Esophagus muscularis mucosa (tissue), 4 donors: Measurements from ENCODE around the gene DUXA.

Source experiments
- EP300 ChIP-seq: sonication (generic); formaldehyde crosslinking; IDR thresholded peaks from one replicate; pipeline ENCODE4 v1.6.1; 2017; ENCODE audit warnings: antibody characterized with exemption
- POLR2A ChIP-seq: fragments of 450-650 bp; IDR thresholded peaks from one replicate; pipeline ENCODE4 v1.6.1; 2017; ENCODE audit warnings: antibody characterized with exemption, moderate library complexity, mild to moderate bottlenecking, low read depth
- POLR2AphosphoS5 ChIP-seq, 2 donors: sonication (generic); formaldehyde crosslinking; IDR thresholded peaks; one replicate each; pipeline ENCODE4 v1.6.1; 2017; ENCODE audit warnings: antibody characterized with exemption in 2 of 2
- TF ChIP-seq, protein P1 (sequence below), 3 experiments: fragments of 200-600 bp in 2 of 3; fragments of 450-650 bp in 1 of 3; sonication (generic) in 2 of 3; IDR thresholded peaks; one replicate each; pipeline ENCODE4 v1.5.1; 2017 to 2019; ENCODE audit warnings: antibody characterized with exemption in 3 of 3, mild to moderate bottlenecking in 2 of 3, moderate library complexity in 1 of 3

DNA sequence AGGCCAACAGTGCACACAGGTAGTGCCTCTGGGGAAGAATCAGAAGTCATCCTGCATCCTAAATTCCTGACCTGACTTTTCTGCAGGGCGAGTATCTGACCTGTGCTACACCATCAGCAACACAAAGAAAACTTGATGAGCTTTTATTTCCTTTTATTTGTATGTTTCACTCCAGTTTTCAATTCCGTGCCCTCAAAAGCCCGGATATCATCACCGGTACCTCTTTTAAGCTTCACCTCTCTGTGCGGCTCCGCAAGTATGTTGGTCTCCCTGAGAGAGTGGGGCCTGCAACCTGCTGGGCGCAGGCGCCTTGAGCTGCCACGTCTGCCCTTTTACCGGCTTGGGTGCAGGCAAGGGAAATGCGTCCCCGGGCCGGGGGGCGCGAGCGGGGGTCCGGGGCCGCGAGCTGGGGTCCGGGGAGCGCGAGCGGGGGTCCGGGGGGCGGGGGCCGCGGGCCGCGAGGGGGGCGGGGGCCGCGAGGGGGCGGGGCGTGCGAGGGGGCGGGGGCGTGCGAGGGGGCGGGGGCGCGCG lies 4.3 kb upstream of the DUXA start:
- TF ChIP-seq, protein P1, sequence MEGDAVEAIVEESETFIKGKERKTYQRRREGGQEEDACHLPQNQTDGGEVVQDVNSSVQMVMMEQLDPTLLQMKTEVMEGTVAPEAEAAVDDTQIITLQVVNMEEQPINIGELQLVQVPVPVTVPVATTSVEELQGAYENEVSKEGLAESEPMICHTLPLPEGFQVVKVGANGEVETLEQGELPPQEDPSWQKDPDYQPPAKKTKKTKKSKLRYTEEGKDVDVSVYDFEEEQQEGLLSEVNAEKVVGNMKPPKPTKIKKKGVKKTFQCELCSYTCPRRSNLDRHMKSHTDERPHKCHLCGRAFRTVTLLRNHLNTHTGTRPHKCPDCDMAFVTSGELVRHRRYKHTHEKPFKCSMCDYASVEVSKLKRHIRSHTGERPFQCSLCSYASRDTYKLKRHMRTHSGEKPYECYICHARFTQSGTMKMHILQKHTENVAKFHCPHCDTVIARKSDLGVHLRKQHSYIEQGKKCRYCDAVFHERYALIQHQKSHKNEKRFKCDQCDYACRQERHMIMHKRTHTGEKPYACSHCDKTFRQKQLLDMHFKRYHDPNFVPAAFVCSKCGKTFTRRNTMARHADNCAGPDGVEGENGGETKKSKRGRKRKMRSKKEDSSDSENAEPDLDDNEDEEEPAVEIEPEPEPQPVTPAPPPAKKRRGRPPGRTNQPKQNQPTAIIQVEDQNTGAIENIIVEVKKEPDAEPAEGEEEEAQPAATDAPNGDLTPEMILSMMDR (IDR thresholded peaks at IDR 0.05): no peak
- TF ChIP-seq POLR2A (no peak), EP300 (no peak), POLR2AphosphoS5 (IDR thresholded peaks at IDR 0.05) (no peak)
